GM06990 (cell line): Measurements from ENCODE around the gene USP8.
"Not testable (repeated sequence)": the region's sequence is repeated elsewhere in the genome, so short reads cannot be mapped to it uniquely, and the experiment has no call there.

ENCODE experiments used
- DNase-seq: peaks from one replicate; pipeline ENCODE4 v3.0.0-alpha.2; 2011; ENCODE audit not compliant: insufficient read length; ENCODE audit errors: extremely low read depth
- H3K27me3 ChIP-seq: replicated peaks from 2 replicates; pipeline ENCODE4 v1.6.0; 2011; ENCODE audit warnings: low read length; ENCODE audit not compliant: control insufficient read depth, insufficient read depth
- H3K36me3 ChIP-seq: 2 replicates; pipeline ENCODE4 v1.5.1; 2011; ENCODE audit warnings: low read length; ENCODE audit not compliant: control insufficient read depth, insufficient read depth
- H3K4me3 ChIP-seq: replicated peaks from 2 replicates; pipeline ENCODE4 v1.5.1; 2011; ENCODE audit warnings: low read depth, mild to moderate bottlenecking, control low read depth, low read length
- CTCF ChIP-seq: IDR thresholded peaks from 2 replicates; pipeline ENCODE4 v1.5.1; 2011; ENCODE audit warnings: low read length, control low read depth, mild to moderate bottlenecking, inconsistent platforms; ENCODE audit not compliant: insufficient read depth, poor library complexity, severe bottlenecking

Gene USP8

GRCh38 chr15:50503144-50503543, 78.9 kb downstream of the USP8 start:
- DNase-seq, result no peak

GRCh38 chr15:50505656-50506055, 81.5 kb downstream of the USP8 start:
- not testable (repeated sequence) for H3K36me3 ChIP-seq, H3K27me3 ChIP-seq, H3K4me3 ChIP-seq, DNase-seq

More at GRCh38 chr15:50503144-50503543, 78.9 kb downstream of the USP8 start:
- no peaks in the 10 kb centered on the region for H3K27me3 ChIP-seq
- no peak overlapping the region for H3K4me3 ChIP-seq
- H3K36me3 ChIP-seq, result peaks cover 4% of the 10 kb centered on the region
- TF ChIP-seq CTCF, result no peak

GRCh38 chr15:50506121-50506520, 81.9 kb downstream of the USP8 start:
- no peak for TF ChIP-seq CTCF
- no peak for DNase-seq
- no peaks in the 10 kb centered on the region for H3K36me3 ChIP-seq
- no peak overlapping the region for H3K4me3 ChIP-seq
- no peaks in the 10 kb centered on the region for H3K27me3 ChIP-seq

GRCh38 chr15:50513001-50513400, 88.8 kb downstream of the USP8 start:
- H3K4me3 ChIP-seq, result no peak overlapping the region
- no peaks in the 10 kb centered on the region for H3K36me3 ChIP-seq
- no peak for TF ChIP-seq CTCF
- DNase-seq, result no peak
- no peaks in the 10 kb centered on the region for H3K27me3 ChIP-seq

GRCh38 chr15:50519740-50520425, 95.7 kb downstream of the USP8 start:
- DNase-seq, result no peak

GRCh38 chr15:50523851-50524251, 99.6 kb downstream of the USP8 start:
- Histone ChIP-seq H3K27me3 (no peaks in the 10 kb centered on the region), H3K4me3 (no peak overlapping the region), H3K36me3 (no peaks in the 10 kb centered on the region)
- TF ChIP-seq CTCF, result no peak
- no peak for DNase-seq

More at GRCh38 chr15:50519740-50520425, 95.7 kb downstream of the USP8 start:
- no peaks in the 10 kb centered on the region for H3K27me3 ChIP-seq
- H3K36me3 ChIP-seq, result no peaks in the 10 kb centered on the region
- H3K4me3 ChIP-seq, result no peak overlapping the region
- no peak for TF ChIP-seq CTCF
